HG03457 (cell line): Measurements from ENCODE around the gene DNAJC18.
"Not testable (repeated sequence)": the region's sequence is repeated elsewhere in the genome, so short reads cannot be mapped to it uniquely, and the experiment has no call there.

Experiments
- ATAC-seq: cut with Tn5 transposase; IDR thresholded peaks from one replicate; pipeline ENCODE4 v1.9.1; 2021; ENCODE audit warnings: moderate number of reproducible peaks; ENCODE audit not compliant: unreplicated experiment

Gene DNAJC18

DNA sequence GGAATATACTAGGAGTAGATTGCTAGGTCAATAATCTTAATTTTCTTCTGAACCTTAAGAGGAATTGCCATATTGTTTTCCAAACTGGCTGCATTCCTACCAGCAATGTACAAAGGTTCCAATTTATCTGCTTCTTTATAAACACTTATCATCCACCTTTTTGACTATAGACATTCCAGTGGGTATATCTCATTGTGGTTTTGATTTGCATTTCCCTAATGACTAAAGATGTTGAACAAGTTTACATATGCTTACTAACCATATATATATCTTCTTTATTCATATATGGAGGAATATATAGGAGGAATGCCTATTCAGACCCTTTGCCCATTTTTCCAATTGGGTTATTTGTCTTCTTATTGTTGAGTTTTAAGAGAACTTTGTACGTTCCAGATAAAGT, 7.6 kb downstream of the DNAJC18 start:
- ATAC-seq: no peak

DNA sequence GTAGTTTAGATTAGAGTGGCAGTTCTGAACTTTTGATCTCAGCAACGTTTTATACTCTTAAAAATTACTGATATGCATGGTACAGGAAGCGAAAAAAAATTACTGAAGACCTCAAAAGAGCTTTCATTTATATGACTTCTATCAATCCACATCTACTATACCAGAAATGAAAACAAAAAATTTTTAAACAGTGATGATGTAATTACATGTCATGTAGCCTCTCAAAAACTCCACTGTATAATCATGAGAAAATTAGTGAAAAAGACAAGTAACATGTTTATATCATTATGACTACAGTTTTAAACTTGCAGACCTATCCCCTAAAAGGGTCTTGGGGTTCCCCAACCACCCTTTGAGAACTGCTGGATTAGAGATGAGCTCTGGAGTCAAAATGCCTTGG, 9.3 kb downstream of the DNAJC18 start:
- ATAC-seq: no peak

DNA sequence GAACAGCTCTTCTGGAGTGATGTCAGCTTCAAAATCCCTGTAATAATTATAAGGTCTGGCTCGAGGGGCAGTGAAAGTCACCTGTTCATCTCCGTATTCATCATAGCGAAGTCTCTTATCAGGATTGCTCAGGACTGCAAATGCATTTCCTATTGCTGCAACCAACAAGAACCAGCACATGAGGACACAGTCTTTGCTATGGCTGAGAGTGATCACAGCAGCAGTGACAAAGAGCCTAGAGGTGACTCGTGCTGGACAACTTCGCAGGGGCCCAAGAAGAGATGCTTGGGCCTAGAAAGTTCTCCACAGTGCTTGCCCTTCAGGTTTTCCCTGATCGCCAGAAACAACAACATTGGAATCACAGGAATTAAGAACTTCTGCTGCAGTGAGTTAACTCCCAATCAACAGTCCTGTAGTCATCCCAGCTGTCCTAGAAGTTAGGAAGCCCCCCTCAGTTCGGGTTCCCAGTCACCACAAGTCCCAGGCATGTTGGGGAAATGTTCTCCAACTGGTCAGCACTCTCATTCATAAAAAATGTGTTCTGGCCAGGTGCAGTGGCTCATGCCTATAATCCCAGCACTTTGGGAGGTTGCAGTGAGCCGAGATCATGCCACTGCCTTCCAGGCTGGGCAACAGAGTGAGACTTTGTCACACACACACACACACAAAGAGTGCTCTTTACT, 13.0 kb downstream of the DNAJC18 start:
- no peak for ATAC-seq

DNA sequence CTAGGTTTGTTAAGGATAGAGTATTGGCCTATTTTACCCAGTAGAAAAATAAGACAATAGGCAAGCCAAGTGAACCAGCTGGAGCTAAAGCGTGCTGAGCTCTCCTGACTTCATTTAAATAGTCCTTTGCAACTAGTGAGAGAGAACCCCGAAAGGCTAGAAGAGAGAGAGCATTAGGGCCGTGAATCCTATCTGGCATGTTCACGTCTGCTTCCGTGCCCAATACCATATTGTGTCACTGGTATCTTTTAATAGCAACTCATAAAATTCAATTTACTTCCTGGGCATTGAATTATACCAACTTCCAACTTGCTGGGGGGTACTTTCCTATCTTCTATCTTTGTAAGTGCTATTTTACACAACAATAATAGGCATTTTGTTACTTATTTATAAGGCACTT, 13.8 kb downstream of the DNAJC18 start:
- ATAC-seq: no peak

DNA sequence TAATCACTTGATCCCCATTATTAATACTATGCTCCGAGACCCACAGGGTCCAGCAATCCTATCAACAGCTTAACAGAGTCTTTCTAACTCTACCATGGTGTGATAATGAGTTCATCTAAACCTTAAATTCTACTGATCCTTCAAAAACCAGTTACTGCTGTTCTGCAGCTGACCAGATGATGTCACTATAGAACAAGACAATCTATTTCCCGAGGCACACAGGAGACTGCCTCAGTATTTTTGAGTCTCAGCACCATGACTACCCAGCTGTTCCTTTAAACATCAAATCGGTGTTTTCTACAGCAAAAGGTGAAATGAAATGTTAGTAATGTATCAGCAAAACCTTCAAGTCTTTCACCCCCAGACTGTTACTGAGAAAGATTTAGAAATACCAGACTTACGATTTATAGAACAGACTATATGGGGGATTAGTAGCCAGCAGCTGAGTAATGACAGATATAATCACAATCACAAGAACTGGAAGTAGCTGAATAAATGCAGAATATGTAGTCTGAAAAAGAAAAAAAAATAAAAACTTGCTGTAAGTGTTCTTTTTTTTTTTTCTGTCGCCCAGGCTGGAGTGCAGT, 16.9 kb downstream of the DNAJC18 start:
- ATAC-seq: no peak

DNA sequence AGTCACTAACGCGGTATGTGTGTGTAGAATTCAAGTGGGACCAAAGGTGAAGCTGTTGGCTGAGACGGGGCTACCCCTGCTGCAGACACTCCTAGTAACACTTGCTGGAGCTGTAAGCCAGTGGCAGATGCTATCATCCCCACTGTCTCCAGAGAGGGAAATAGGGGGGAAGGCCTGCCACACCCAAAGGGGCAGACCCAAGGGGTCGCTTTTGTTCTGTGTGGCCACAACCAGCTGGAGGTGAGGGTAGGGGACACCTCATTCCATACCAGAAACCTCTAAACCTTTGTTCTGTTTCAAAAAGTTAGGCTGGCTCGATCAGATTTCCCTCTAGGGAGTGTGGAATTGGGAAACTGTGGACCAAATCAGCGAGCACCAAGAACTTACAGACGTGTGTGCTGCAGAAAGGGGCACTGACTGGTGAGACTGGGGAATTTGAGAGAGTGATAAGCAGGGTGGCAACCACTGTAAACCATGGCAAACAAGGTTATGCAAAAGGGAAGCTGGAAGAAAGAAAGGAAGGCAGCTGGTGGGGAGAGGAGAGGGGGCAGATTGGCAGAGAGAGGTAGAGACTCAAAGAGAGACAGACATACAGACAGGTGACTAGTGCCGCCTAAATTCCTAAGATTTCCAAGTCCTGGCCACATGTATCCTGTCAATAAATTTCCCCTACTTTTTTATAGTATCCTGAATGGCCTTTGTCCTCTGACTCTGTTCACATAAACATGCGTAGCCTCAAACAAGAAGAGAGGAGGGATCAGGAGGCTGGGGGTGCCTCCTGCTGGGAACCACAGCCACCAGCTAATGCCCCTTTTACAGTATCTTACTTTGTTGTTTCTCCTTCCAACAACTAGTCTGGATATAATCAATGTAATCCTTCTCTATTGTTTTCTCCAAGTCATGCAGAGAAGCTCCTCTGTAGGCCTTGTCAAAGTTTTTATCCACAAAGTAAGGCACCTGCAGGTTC, 19.8 kb downstream of the DNAJC18 start:
- no peak for ATAC-seq

DNA sequence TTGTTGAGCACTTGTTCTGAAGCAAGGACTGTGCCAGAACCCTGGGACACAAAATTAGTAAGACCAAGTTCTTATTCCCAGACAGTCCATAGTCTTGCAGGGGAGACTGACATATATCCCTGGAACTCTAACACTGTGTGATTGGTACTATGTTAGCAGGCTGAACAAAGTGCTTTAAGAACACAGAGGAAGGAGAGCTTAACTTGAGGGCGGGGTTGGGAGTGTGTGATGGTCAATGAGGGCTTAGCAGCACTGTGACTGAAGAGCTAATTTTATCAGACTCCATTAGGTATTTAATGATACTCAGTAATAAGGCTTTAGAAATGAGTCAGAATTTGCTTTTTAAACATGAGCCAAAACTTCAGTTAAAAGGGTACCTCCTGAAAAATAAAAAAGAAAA, 20.5 kb downstream of the DNAJC18 start:
- no peak for ATAC-seq

DNA sequence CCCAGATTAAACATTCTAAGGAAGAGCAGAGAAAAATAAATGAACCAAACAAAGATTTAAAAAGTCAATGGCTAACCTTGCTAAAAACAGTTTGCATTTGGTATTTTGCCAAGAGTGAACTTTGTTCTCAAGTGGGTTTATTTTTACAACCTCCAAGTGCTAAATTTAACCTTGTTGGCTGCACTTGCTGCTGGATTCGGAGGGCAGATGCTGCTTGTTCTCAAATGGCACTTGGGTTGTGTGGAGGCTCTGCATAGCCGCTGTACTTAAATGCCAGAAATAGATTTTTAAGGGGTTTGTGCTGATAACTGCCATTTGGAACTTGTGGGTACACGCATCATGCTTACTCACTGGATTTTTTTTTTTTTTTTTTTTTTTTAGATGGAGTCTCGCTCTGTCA, 22.1 kb downstream of the DNAJC18 start:
- ATAC-seq: no peak

DNA sequence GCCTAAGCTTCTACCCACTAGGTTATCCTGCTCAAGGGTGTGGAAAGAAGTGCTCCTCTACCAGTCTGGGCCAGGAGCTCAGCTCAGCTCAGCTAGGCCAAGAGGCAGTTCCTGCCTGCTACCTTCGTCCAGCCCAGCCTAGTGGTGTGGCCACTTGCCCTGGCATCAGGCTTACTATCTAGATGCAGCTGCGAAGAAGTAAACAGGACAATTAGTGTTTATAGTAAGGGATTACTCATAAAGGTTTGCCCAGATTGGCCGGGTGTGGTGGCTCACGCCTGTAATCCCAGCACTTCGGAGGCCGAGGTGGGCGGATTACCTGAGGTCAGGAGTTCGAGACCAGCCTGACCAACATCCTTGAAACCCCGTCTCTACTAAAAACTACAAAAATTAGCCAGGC, 22.7 kb downstream of the DNAJC18 start:
- ATAC-seq: no peak

DNA sequence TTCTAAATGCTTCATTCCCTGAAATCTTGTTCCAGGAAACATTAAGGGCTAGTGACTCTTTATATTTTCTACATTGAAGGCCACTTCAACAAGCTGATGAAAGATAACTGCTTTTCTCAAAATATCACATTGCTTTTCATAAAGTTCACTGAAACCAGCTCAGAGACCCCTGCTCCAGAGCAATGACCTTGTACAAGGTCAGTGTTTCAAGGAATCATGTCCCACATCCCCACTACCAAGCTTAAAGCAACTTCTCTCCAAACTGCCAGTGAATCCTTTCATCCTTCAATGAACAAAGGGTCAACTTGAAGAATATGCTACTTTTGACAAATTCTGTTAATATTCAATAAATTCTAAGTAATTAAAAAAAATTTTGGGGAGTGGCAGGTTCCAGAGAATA, 23.5 kb downstream of the DNAJC18 start:
- ATAC-seq: no peak

DNA sequence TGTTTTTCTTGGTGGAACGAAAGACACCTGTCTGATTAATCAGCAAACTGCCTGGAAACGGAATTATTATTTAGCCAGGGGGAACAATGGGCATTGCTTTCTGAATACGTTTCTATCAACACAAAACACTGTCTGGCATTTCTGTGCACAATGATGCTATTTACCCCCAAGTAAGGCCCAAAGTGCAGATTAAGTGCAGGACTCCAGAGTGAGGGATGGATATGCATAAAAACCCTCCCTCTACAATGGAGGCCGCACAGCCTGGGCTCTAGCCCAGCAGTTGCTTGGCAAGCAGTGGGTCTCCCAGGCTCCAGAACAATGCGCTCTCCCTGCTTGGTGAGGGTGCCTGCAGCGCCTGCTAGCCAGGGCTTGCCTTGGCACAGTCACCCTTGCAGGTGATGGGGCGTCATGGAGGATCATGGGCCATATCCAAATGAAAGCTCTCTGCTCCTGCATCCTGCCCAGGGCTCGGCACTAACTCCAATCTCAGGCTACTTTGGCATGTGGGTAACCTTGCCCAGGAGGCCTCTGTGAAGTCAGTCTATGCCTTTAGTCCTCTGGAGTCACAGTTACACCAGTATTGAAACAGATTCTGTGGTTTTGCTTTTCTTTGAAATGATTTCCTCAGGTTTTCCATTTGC, 24.0 kb downstream of the DNAJC18 start:
- no peak for ATAC-seq

DNA sequence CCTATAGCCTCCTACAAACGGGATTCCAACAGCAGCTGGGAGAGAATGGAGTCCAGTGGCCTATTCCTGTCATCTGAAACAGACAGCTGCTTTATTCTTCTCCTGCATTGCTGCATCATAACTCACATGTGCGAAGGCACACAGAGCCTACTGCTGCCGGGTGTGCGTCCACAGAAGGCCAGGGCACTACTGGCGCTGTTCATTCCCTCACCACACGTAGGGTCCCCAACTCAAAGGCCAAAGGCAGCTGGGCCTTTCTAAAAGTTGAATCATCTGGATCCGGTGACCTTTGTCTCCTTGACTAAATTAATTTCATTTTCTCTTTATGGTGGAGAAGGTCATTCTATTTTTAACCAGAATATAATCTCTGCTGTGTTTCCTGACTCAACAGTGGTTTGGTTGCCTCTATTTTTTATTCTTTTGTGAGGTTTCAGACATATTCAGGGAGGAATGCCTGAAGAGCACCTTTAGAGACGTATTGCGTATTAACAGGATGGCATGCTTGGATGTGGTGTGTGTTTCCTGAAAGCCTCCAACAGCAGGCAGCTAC, 24.7 kb downstream of the DNAJC18 start:
- no peak for ATAC-seq

DNA sequence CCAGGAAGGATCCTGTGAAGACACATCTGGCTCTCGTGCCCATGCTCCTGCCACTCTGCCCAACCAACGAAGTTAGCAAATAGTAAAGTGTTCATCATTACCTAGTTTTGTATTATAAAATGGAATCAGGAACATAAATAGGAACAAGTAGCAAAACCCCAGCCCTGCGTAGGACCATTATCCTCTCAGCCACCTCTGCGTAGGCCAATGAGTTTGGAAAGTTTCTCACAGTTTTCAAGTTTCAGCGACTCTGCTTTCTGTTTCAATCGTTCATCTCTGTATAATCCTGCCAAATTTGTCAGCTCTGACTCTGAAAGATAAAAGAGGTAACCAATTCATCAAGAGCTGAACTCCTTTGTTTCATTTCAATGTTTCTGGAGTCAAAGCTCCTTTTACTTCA, 25.4 kb downstream of the DNAJC18 start:
- no peak for ATAC-seq

DNA sequence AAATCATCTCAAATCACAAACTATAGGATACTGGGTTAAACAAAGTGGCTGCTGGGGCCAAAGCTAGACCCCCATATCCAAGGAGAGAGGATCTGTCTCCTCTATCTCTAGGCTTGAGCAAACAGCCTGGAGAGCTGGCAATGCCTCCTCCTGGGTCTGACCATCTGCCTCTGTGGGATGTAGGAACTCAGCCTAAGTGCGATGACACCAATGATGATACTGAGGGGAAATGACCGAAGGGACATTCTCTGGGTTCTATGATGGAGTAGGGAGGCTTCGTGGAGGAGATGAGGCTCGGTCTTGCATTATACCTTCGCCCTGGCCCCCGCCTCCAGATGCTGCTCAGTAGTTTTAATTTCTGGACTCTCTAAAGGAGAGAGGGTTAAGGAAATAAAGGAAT, 26.2 kb downstream of the DNAJC18 start:
- ATAC-seq: no peak

DNA sequence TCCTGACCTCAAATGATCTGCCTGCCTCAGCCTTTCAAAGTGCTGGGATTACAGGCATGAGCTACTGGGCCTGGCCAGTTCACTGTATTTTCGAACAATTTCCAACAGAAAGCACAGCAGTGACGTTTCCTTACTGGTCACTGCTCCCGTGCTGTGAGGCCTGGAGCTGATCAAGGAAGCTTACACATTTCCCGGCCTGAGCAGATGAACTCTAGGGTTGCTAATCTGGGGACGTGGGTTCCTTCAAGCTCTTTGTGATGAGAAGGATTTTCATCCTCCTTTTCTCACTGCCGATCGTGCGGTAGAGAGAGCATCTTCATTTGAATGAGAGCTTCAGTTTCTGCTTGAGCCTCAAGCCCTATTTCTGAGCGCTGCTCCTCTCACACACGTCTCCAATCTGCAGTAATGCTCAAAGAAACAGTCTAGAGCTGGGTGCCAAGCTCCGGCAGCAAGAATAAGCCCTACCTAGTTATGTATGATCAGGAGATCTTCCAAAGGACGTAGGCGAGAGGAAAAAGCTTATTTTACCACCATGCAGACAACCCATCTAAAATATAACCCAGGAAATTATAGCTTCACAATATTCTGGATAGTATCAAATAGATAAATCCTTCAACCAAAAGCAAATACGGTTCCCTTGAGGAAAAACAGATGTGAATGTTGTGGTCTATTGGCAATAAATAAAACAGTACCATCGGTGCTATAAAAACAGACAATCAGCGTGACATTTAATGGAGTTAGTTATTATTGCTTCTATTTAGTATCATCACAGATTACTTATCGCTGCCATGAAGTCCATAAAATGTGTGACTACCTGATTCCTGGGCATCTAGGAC, 28.1 kb downstream of the DNAJC18 start:
- ATAC-seq: no peak

DNA sequence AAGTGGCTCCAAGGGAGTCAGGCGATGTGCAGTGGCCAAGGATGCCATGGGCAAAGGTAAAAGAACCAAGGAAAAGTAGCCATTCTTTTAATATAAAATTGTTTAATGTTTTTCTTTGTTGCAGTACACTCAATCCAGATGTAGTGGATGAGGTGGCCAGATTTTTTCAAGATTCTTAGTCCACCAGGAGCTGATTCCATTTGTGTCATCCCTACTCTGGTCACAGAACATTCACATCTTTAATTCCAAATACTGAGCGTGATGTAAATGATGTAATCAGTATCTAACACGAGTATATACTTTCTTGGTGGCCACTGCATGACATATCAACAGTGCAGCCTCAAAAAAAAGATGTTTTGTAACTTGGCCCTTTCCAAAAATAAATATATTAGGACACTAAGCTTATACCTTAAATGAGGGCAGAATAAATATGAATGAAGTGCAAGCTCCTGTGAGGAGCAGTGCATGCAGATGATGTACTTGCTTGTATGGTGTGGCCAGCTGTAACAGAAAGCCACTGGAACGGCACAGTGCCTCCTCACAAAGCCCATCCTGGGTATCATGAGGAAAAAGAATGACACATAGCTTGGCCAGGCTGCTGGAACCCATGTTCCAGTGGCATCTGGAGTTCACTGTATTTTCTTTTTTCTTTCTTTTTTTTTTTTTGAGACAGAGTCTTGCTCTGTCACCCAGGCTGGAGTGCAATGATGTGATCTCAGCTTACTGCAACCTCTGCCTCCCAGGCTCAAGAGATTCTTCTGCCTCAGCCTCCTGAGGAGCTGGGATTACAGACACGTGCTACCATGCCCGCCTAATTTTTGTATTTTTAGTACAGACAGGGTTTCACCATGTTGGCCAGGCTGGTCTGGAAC, 29.0 kb downstream of the DNAJC18 start:
- ATAC-seq: no peak

DNA sequence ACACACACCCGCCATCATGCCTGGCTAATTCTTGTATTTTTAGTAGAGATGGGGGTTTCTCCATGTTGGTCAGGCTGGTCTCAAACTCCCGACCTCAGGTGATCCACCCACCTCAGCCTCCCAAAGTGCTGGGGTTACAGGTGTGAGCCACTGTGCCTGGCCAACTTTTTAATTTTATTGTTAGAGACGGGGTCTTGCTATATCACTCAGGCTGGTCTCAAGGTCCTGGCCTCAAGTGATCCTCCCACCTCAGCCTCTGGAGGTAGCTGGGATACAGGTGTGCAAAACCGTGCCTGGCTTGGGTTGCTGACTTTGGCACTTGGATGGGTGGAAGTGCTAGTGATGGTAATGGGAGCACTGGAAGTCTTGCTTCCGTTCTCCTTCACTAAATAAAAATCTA, 30.2 kb downstream of the DNAJC18 start:
- ATAC-seq: not testable (repeated sequence)

DNA sequence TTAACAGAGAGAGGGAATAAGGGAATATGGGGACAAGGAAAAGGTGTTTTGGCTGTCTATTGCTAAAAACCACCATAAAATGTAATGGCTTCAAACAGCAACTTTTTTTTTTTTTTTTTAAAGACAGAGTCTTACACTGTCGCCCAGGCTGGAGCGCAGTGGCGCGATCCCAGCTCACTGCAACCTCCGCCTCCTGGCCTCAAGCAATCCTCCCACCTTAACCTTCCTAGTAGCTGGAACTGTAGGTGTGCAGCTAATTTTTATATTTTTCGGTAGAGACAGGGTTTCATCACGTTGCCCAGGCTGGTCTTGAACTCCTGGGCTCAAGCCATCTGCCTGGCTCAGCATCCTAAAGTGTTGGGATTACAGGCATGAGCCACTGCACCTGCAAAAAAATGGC, 31.1 kb downstream of the DNAJC18 start:
- no peak for ATAC-seq

DNA sequence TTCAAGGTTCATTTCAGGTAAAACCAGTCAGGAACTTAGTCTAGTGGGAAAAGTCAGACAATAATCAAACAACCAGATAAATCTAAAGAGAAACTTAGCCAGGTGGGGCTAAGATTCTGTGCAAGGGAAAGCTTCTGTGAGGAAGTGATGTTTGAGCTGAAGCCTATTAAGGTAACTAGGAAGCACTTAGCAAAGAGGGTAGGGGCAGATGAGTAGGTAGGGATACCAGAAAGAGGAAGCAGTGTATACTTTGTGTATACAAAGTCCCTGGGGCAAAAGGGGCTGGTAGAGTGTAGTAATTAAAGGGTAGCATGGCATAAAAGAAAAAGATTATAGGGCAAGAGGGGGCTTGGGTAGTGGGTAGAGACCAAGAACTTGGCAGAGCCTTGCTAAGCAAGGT, 31.8 kb downstream of the DNAJC18 start:
- ATAC-seq: no peak
